HepG2 (cell line): ENCODE measurements around the gene FZD7. TPM values are rescaled to one million over a fixed set of nuclear protein-coding genes. Genes with fewer than 3 reads are reported as not detected.

Experiments used
- MIER2 ChIP-seq: IDR thresholded peaks from 2 replicates; pipeline ENCODE4 v1.6.1; 2016; ENCODE audit warnings: missing biosample characterization, missing genetic modification reagents
- polyA plus RNA-seq, 8 experiments: library from polyadenylated mRNA; depleted of rRNA in 3 of 8; stranded (reverse) in 7 of 8; unstranded in 1 of 8; fragments of >200 nt; fragmentation: Illumina TruSeq in 4 of 8; extraction: Trizol in 4 of 8; gene quantifications; 2 replicates each; pipeline versions ENCODE4 v1.2.1 to v1.2.3, GENCODE V29; 2011 to 2016; ENCODE audit warnings: low read depth in 4 of 8, missing spikeins in 1 of 8, mixed read lengths in 1 of 8; ENCODE audit not compliant: insufficient read depth in 1 of 8
- total RNA-seq, 5 experiments: library from RNA; depleted of rRNA; stranded (reverse); fragments of >200 nt; fragmentation: Illumina TruSeq; extraction: Trizol; gene quantifications; 2 replicates each; pipeline ENCODE4 v1.2.3, GENCODE V29; 2016; ENCODE audit warnings: low read depth in 1 of 5
- TF ChIP-seq, protein P1 (sequence below), 2 experiments: fragments of 450-650 bp in 1 of 2; sonication (generic) in 1 of 2; formaldehyde crosslinking in 1 of 2; IDR thresholded peaks; 2 replicates each; pipeline versions ENCODE4 v1.6.1 to v1.8.0; 2016 to 2022; ENCODE audit warnings: antibody characterized with exemption in 1 of 2, mild to moderate bottlenecking in 1 of 2, missing genetic modification reagents in 1 of 2
- TF ChIP-seq, protein P2 (sequence below): sonication (generic); formaldehyde crosslinking; IDR thresholded peaks from 2 replicates; pipeline ENCODE4 v1.4.0; 2020; ENCODE audit warnings: missing genetic modification reagents, mild to moderate bottlenecking, borderline replicate concordance

FZD7 gene
- total and polyA plus RNA-seq, 2 of the 13 experiments (the other 11 are each of a cell fraction or from before 2014, with no cell fraction given), result 0.13 to 0.38 TPM

DNA sequence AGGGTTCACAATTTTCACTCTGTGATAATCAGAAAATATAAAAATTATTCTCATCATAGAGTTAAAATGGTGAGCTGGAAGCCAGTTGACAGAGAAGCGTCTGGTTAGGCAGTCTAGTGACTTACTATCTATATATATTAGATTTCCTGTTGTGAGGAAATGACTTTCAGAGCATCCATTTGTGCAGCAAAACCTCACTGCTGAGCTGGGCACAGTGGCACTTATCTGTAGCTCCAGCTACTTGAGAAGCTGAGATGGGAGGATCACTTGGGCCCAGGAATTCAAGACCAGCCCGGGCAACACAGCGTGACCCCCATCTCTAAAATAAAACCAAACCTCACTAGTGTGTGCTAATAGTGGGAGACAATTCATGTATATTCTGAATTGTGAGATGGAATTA, 32.2 kb downstream of the FZD7 start (continued):
- TF ChIP-seq, protein P1, sequence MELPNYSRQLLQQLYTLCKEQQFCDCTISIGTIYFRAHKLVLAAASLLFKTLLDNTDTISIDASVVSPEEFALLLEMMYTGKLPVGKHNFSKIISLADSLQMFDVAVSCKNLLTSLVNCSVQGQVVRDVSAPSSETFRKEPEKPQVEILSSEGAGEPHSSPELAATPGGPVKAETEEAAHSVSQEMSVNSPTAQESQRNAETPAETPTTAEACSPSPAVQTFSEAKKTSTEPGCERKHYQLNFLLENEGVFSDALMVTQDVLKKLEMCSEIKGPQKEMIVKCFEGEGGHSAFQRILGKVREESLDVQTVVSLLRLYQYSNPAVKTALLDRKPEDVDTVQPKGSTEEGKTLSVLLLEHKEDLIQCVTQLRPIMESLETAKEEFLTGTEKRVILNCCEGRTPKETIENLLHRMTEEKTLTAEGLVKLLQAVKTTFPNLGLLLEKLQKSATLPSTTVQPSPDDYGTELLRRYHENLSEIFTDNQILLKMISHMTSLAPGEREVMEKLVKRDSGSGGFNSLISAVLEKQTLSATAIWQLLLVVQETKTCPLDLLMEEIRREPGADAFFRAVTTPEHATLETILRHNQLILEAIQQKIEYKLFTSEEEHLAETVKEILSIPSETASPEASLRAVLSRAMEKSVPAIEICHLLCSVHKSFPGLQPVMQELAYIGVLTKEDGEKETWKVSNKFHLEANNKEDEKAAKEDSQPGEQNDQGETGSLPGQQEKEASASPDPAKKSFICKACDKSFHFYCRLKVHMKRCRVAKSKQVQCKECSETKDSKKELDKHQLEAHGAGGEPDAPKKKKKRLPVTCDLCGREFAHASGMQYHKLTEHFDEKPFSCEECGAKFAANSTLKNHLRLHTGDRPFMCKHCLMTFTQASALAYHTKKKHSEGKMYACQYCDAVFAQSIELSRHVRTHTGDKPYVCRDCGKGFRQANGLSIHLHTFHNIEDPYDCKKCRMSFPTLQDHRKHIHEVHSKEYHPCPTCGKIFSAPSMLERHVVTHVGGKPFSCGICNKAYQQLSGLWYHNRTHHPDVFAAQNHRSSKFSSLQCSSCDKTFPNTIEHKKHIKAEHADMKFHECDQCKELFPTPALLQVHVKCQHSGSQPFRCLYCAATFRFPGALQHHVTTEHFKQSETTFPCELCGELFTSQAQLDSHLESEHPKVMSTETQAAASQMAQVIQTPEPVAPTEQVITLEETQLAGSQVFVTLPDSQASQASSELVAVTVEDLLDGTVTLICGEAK (IDR thresholded peaks at IDR 0.05), result no peak
- TF ChIP-seq, protein P1 (CRISPR knock-in tag; IDR thresholded peaks at IDR 0.05), result no peak
- no peak for TF ChIP-seq MIER2 (CRISPR knock-in tag)
- TF ChIP-seq, protein P2, sequence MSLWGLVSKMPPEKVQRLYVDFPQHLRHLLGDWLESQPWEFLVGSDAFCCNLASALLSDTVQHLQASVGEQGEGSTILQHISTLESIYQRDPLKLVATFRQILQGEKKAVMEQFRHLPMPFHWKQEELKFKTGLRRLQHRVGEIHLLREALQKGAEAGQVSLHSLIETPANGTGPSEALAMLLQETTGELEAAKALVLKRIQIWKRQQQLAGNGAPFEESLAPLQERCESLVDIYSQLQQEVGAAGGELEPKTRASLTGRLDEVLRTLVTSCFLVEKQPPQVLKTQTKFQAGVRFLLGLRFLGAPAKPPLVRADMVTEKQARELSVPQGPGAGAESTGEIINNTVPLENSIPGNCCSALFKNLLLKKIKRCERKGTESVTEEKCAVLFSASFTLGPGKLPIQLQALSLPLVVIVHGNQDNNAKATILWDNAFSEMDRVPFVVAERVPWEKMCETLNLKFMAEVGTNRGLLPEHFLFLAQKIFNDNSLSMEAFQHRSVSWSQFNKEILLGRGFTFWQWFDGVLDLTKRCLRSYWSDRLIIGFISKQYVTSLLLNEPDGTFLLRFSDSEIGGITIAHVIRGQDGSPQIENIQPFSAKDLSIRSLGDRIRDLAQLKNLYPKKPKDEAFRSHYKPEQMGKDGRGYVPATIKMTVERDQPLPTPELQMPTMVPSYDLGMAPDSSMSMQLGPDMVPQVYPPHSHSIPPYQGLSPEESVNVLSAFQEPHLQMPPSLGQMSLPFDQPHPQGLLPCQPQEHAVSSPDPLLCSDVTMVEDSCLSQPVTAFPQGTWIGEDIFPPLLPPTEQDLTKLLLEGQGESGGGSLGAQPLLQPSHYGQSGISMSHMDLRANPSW, result no peak
